Loucy (cell line): Measurements from ENCODE around the gene TBCD.

Experiments
- H2AFZ ChIP-seq: fragments of 200-600 bp; sonication (generic); 2 replicates; pipeline ENCODE4 v1.6.0; 2016; ENCODE audit warnings: antibody characterized with exemption, mild to moderate bottlenecking, low read length, moderate library complexity
- H3F3A ChIP-seq: fragments of 200-600 bp; 2 replicates; pipeline ENCODE4 v1.6.0; 2016; ENCODE audit warnings: antibody characterized with exemption, low read depth, mild to moderate bottlenecking
- H3K27me3 ChIP-seq: fragments of 200-600 bp; sonication (generic); 2 replicates; pipeline ENCODE4 v1.6.1; 2014; ENCODE audit warnings: low read length, mild to moderate bottlenecking; ENCODE audit not compliant: insufficient read depth, poor library complexity, severe bottlenecking
- H3K36me3 ChIP-seq: fragments of 200-600 bp; sonication (generic); 2 replicates; pipeline ENCODE4 v1.6.1; 2016; ENCODE audit warnings: low read length; ENCODE audit not compliant: insufficient read depth
- H3K4me1 ChIP-seq: fragments of 200-600 bp; sonication (generic); 2 replicates; pipeline ENCODE4 v1.5.1; 2014; ENCODE audit warnings: low read length, mild to moderate bottlenecking; ENCODE audit not compliant: insufficient read depth, poor library complexity, severe bottlenecking
- H3K4me2 ChIP-seq: fragments of 200-600 bp; sonication (generic); 2 replicates; pipeline ENCODE4 v1.6.0; 2014; ENCODE audit warnings: antibody characterized with exemption, low read length, low read depth, mild to moderate bottlenecking; ENCODE audit not compliant: poor library complexity, severe bottlenecking
- H3K4me3 ChIP-seq: fragments of 200-600 bp; sonication (generic); 2 replicates; pipeline ENCODE4 v1.5.1; 2014; ENCODE audit warnings: low read length, mild to moderate bottlenecking, mixed read lengths; ENCODE audit not compliant: poor library complexity, severe bottlenecking
- H3K79me2 ChIP-seq: fragments of 200-600 bp; sonication (generic); 2 replicates; pipeline ENCODE4 v1.6.1; 2014; ENCODE audit warnings: low read length; ENCODE audit not compliant: insufficient read depth
- H3K9ac ChIP-seq: fragments of 200-600 bp; sonication (generic); 2 replicates; pipeline ENCODE4 v1.6.0; 2014; ENCODE audit warnings: mild to moderate bottlenecking, low read depth, low read length, moderate library complexity; ENCODE audit not compliant: poor library complexity, severe bottlenecking
- H3K9me2 ChIP-seq: fragments of 200-600 bp; sonication (generic); replicated peaks from 2 replicates; pipeline ENCODE4 v1.6.1; 2016; ENCODE audit warnings: low read depth, low read length, mixed read lengths
- H3K9me3 ChIP-seq: fragments of 200-600 bp; sonication (generic); 2 replicates; pipeline ENCODE4 v1.6.1; 2014; ENCODE audit warnings: mild to moderate bottlenecking, antibody characterized with exemption, low read length, low read depth; ENCODE audit not compliant: insufficient read depth
- H4K20me1 ChIP-seq: fragments of 200-600 bp; sonication (generic); 2 replicates; pipeline ENCODE4 v1.6.0; 2014; ENCODE audit warnings: antibody characterized with exemption, low read length, mild to moderate bottlenecking; ENCODE audit not compliant: insufficient read depth, poor library complexity, severe bottlenecking
- CTCF ChIP-seq: fragments of 200-600 bp; sonication (generic); conservative IDR thresholded peaks from 2 replicates; pipeline ENCODE4 v1.5.1; 2014; ENCODE audit warnings: mild to moderate bottlenecking, antibody characterized with exemption, low read length
- EZH2phosphoT487 ChIP-seq: fragments of 200-600 bp; IDR thresholded peaks from 2 replicates; pipeline ENCODE4 v1.6.1; 2018; ENCODE audit warnings: antibody characterized with exemption, mild to moderate bottlenecking, moderate library complexity, borderline replicate concordance

The TBCD gene

DNA sequence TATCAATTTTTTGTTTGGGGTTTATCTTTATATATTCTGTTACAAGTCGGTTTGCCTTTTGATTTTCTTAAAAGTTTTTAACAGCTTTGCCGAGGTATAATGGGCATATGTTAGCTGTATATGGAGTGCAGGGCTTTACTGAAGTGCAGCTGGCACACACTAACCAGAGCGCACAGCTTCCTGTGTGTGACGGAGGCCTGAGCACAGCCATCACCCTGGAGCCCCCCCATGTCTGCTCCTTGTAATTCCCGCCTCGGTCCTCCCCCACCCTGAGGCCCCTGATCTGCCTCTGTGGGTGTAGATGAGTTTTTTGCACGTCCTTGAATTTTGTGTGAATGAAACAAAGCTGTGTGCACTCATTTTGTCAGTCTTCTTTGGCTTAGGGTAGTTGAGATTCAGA lies 148.1 kb downstream of the TBCD start:
- Histone ChIP-seq H3K36me3 (peaks cover 67% of the 10 kb centered on the region; the same call in 1 of the 2 replicates), H4K20me1 (peaks cover 8% of the 10 kb centered on the region), H3F3A (no peaks in the 10 kb centered on the region), H3K4me2 (peak overlapping the region; percentile 31), H3K4me1 (peaks cover 9% of the 10 kb centered on the region), H3K79me2 (peaks cover 78% of the 10 kb centered on the region; the same call in 1 of the 2 replicates), H3K9me2 (no peaks in the 10 kb centered on the region), H3K9ac (peak overlapping the region; percentile 23), H2AFZ (no peak overlapping the region), H3K27me3 (no peaks in the 10 kb centered on the region), H3K9me3 (no peaks in the 10 kb centered on the region), H3K4me3 (no peak overlapping the region)
- TF ChIP-seq CTCF (no peak), EZH2phosphoT487 (no peak)

DNA sequence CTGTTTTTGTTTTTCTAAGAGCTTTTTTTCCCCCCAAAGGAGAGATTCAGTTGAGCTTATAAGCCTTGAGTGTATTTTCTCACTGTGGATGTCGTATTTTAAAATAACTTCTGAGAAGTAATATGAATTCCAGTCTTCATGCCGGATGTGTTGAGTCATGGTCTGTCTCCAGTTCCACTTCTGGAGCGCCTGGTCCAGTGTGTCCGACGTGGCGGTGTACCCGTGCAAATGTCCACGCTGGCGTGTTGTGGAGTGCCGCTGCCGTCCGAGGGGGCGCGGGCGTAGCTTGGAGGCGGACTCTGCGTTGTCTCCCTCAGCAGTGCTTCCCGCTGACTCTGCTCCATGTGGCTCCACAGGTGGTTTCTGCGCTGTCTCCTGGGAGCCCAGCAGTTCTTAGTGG lies 148.9 kb downstream of the TBCD start:
- H3K4me2 ChIP-seq = no peak overlapping the region
- H4K20me1 ChIP-seq = peaks cover 8% of the 10 kb centered on the region
- no peaks in the 10 kb centered on the region for H3F3A ChIP-seq
- TF ChIP-seq EZH2phosphoT487 = no peak
- TF ChIP-seq CTCF = no peak
- no peak overlapping the region for H2AFZ ChIP-seq
- peaks cover 70% of the 10 kb centered on the region; the same call in 1 of the 2 replicates for H3K79me2 ChIP-seq
- H3K4me1 ChIP-seq = peaks cover 9% of the 10 kb centered on the region
- H3K9ac ChIP-seq = no peak overlapping the region
- H3K9me2 ChIP-seq = no peaks in the 10 kb centered on the region
- H3K27me3 ChIP-seq = no peaks in the 10 kb centered on the region
- no peak overlapping the region for H3K4me3 ChIP-seq
- no peaks in the 10 kb centered on the region for H3K9me3 ChIP-seq
- H3K36me3 ChIP-seq = peaks cover 63% of the 10 kb centered on the region; the same call in 1 of the 2 replicates

- peaks cover 63% of the 10 kb centered on the region; the same call in 1 of the 2 replicates for H3K36me3 ChIP-seq
- no peak overlapping the region for H2AFZ ChIP-seq
- no peaks in the 10 kb centered on the region for H3K9me3 ChIP-seq
- peaks cover 8% of the 10 kb centered on the region for H4K20me1 ChIP-seq
- H3K9me2 ChIP-seq = no peaks in the 10 kb centered on the region
- no peak overlapping the region for H3K9ac ChIP-seq
- TF ChIP-seq EZH2phosphoT487 = no peak
- TF ChIP-seq CTCF = no peak
- no peaks in the 10 kb centered on the region for H3K27me3 ChIP-seq
- H3K4me2 ChIP-seq = no peak overlapping the region
- H3F3A ChIP-seq = no peaks in the 10 kb centered on the region
- no peak overlapping the region for H3K4me3 ChIP-seq
- peaks cover 9% of the 10 kb centered on the region for H3K4me1 ChIP-seq
- H3K79me2 ChIP-seq = peaks cover 63% of the 10 kb centered on the region; the same call in 1 of the 2 replicates
Measured at GRCh38 chr17:82901356-82901755, 149.5 kb downstream of the TBCD start.
